DND-41 (cell line): ENCODE measurements around the gene DCST1.

Experiments used
- ATAC-seq: fragments of 200-7000 bp; cut with Tn5 transposase; 3 replicates; pipeline ENCODE4 v1.9.1; 2021; ENCODE audit warnings: low read depth; ENCODE audit not compliant: insufficient read depth
- DNase-seq: peaks from one replicate; pipeline ENCODE4 v3.0.0-alpha.2; 2020
- H2AFZ ChIP-seq: 2 replicates; pipeline ENCODE4 v1.6.0; 2012; ENCODE audit warnings: low read depth, low read length
- H3K27ac ChIP-seq: 2 replicates; pipeline ENCODE4 v1.5.1; 2012; ENCODE audit warnings: low read length, inconsistent platforms
- H3K27me3 ChIP-seq: fragments of 200-600 bp; sonication (generic); 2 replicates; pipeline ENCODE4 v1.6.0; 2012; ENCODE audit warnings: low read length, mild to moderate bottlenecking, inconsistent platforms; ENCODE audit not compliant: insufficient read depth, poor library complexity
- H3K36me3 ChIP-seq: 2 replicates; pipeline ENCODE4 v1.5.1; 2012; ENCODE audit warnings: low read length, inconsistent platforms; ENCODE audit not compliant: insufficient read depth
- H3K4me1 ChIP-seq: 2 replicates; pipeline ENCODE4 v1.5.1; 2012; ENCODE audit warnings: mild to moderate bottlenecking, low read length; ENCODE audit not compliant: insufficient read depth
- H3K4me2 ChIP-seq: 2 replicates; pipeline ENCODE4 v1.6.0; 2012; ENCODE audit warnings: mild to moderate bottlenecking, moderate library complexity, low read length, inconsistent platforms; ENCODE audit not compliant: insufficient read depth
- H3K4me3 ChIP-seq, 2 experiments: fragments of 200-600 bp in 1 of 2; shearing (Covaris generic) in 1 of 2; 2 replicates each; pipeline ENCODE4 v1.5.1; 2012 to 2016; ENCODE audit warnings: inconsistent platforms in 2 of 2, low read length in 2 of 2, mild to moderate bottlenecking in 2 of 2, low read depth in 1 of 2, moderate library complexity in 1 of 2
- H3K79me2 ChIP-seq: 2 replicates; pipeline ENCODE4 v1.6.0; 2012; ENCODE audit warnings: low read length, inconsistent platforms; ENCODE audit not compliant: insufficient read depth
- H3K9ac ChIP-seq: 2 replicates; pipeline ENCODE4 v1.6.0; 2012; ENCODE audit warnings: low read depth, mild to moderate bottlenecking, inconsistent platforms, low read length, moderate library complexity
- H3K9me3 ChIP-seq: 2 replicates; pipeline ENCODE4 v1.5.1; 2012; ENCODE audit warnings: low read length, moderate library complexity, mild to moderate bottlenecking, inconsistent platforms; ENCODE audit not compliant: insufficient read depth, severe bottlenecking
- H4K20me1 ChIP-seq: 2 replicates; pipeline ENCODE4 v1.6.0; 2012; ENCODE audit warnings: low read length; ENCODE audit not compliant: insufficient read depth
- EZH2 ChIP-seq: IDR thresholded peaks from 3 replicates; pipeline ENCODE4 v1.6.1; 2012; ENCODE audit warnings: borderline replicate concordance, low read depth, mild to moderate bottlenecking, moderate library complexity, low read length, inconsistent platforms; ENCODE audit not compliant: severe bottlenecking
- TF ChIP-seq, protein P1 (sequence below): IDR thresholded peaks from 2 replicates; pipeline ENCODE4 v1.5.1; 2012; ENCODE audit warnings: borderline replicate concordance, low read length, moderate library complexity, mild to moderate bottlenecking; ENCODE audit not compliant: poor library complexity, severe bottlenecking; ENCODE audit errors: extremely low read depth

The DCST1 gene

DNA sequence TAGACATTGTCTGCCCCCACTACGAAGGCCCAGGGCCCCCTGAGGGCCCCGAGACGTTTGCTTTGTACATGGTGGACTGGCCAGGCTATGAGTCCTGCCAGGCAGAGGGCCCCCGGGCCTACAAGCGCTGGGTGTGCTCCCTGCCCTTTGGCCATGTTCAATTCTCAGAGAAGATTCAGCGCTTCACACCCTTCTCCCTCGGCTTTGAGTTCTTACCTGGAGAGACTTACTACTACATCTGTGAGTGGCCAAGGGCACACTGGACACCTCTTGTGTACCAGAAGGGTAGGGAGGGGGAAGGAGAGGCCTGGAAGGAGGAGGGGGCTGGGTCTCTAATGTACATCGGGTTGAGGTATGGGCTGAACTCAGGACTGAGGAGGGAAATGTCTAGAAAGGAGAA, 33.2 kb downstream of the DCST1 start:
- TF ChIP-seq, protein P1, sequence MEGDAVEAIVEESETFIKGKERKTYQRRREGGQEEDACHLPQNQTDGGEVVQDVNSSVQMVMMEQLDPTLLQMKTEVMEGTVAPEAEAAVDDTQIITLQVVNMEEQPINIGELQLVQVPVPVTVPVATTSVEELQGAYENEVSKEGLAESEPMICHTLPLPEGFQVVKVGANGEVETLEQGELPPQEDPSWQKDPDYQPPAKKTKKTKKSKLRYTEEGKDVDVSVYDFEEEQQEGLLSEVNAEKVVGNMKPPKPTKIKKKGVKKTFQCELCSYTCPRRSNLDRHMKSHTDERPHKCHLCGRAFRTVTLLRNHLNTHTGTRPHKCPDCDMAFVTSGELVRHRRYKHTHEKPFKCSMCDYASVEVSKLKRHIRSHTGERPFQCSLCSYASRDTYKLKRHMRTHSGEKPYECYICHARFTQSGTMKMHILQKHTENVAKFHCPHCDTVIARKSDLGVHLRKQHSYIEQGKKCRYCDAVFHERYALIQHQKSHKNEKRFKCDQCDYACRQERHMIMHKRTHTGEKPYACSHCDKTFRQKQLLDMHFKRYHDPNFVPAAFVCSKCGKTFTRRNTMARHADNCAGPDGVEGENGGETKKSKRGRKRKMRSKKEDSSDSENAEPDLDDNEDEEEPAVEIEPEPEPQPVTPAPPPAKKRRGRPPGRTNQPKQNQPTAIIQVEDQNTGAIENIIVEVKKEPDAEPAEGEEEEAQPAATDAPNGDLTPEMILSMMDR, result no peak
- no peak for TF ChIP-seq EZH2
- Histone ChIP-seq H3K27ac (no peak overlapping the region), H4K20me1 (peaks cover 27% of the 10 kb centered on the region), H3K9me3 (no peaks in the 10 kb centered on the region), H3K4me2 (no peak overlapping the region), H3K27me3 (peaks cover 6% of the 10 kb centered on the region), H3K4me3 (no peak overlapping the region), H3K9ac (no peak overlapping the region), H3K4me1 (peaks cover 30% of the 10 kb centered on the region), H2AFZ (no peak overlapping the region), H3K36me3 (peaks cover 17% of the 10 kb centered on the region; the same call in 1 of the 2 replicates), H3K79me2 (peaks cover 3% of the 10 kb centered on the region)
- no peak for DNase-seq
- no peak for ATAC-seq

DNA sequence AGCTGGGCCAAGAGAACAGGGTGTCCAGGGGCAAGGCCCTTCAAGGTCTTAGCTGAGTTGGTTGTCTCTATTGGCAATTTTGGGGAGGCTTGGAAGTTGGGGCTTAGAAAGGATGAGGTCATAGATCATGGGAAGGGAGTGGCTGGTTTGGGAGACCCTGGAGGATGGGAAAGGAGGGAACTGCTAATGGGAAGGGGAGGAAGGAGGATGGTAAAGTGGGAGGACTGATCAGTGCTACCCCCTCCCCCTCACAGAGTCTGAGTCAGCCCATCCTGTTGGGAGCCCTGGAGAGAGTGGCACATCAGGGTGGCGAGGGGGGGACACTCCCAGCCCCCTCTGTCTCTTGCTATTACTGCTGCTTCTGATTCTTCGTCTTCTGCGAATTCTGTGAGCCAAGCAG, 35.0 kb downstream of the DCST1 start:
- Histone ChIP-seq H3K4me2 (no peak overlapping the region), H3K27me3 (no peaks in the 10 kb centered on the region), H3K36me3 (peaks cover 17% of the 10 kb centered on the region; the same call in 1 of the 2 replicates), H3K9me3 (no peaks in the 10 kb centered on the region), H2AFZ (no peak overlapping the region), H3K4me1 (peaks cover 13% of the 10 kb centered on the region), H4K20me1 (peaks cover 18% of the 10 kb centered on the region), H3K9ac (no peak overlapping the region), H3K79me2 (peaks cover 3% of the 10 kb centered on the region), H3K27ac (no peak overlapping the region), H3K4me3 (no peak overlapping the region)
- ATAC-seq, result no peak
- TF ChIP-seq, protein P1, result no peak
- TF ChIP-seq EZH2, result no peak
- DNase-seq, result no peak

DNA sequence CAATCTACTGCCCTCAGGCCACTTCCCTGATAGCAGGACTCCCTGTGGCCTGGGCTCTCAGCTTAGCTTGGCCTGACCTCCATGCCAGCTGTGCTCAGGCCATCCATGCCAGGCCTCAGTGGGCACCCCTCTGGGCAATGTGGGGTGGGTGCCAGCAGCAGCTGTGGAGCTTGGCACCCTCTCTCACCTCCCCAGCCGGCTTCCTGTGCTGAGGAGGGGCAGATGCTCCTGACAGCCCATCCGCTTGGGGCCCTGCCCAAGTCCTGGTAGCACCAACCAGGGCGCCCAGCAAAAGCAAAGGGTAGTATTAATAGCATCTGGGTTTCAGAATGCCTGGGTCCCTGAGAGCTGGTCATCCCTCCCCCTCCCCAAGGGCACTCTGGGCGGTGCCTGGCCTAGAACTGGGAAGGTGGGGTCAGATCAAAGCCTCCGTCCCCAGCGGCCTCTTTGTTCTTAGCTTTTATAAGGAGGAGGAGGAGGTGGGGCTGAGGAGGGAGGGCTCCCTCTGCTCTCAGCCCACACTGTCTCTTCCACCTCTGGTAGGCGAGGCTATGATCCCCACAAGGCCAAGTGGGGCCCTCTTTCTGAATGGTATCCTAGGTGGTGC, 36.0 kb downstream of the DCST1 start:
- H3K27me3 ChIP-seq, result no peaks in the 10 kb centered on the region
- H3K79me2 ChIP-seq, result no peaks in the 10 kb centered on the region
- H3K36me3 ChIP-seq, result peaks cover 17% of the 10 kb centered on the region; the same call in 1 of the 2 replicates
- no peak overlapping the region for H3K9ac ChIP-seq
- peaks cover 13% of the 10 kb centered on the region for H4K20me1 ChIP-seq
- H3K27ac ChIP-seq, result no peak overlapping the region
- H2AFZ ChIP-seq, result no peak overlapping the region
- H3K4me2 ChIP-seq, result no peak overlapping the region
- DNase-seq (no peak), ATAC-seq (no peak)
- TF ChIP-seq, protein P1, result no peak
- no peak for TF ChIP-seq EZH2
- no peak overlapping the region for H3K4me3 ChIP-seq
- peaks cover 6% of the 10 kb centered on the region for H3K4me1 ChIP-seq
- no peaks in the 10 kb centered on the region for H3K9me3 ChIP-seq
